HG03103 (cell line): Measurements from ENCODE around the gene ARHGAP15.

Source experiments
- ATAC-seq: cut with Tn5 transposase; IDR thresholded peaks from one replicate; pipeline ENCODE4 v1.9.1; 2021; ENCODE audit warnings: low read depth; ENCODE audit not compliant: unreplicated experiment

Gene ARHGAP15

DNA sequence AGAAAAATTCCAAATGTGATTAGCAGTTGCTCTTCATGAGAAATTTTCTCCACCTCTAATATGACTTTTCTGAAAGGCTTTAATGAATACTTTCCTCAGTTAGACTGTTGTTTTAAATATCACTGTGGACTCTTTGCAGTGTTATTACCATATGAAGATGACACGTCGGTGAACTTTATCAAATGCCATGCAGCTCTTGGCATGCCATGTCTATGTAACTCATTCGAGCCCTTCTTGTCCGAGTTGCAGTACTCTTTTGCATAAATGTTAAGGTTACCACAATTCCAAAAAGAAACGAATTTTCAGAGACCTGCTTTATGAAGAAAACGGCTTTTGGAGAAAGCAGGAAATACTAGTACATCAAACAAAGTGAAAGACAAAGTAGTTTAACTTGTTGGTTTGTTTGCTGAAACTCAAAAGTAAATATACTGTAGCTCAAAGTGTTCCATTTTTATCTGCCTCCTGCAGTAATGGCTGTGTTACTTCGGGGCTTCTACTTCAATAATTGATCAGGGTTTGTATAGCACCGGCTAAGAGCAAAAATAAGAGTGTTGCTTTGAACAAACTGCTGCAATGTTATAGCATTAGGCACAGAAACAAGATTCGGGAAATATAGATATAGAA lies 204.1 kb downstream of the ARHGAP15 start:
- no peak for ATAC-seq

DNA sequence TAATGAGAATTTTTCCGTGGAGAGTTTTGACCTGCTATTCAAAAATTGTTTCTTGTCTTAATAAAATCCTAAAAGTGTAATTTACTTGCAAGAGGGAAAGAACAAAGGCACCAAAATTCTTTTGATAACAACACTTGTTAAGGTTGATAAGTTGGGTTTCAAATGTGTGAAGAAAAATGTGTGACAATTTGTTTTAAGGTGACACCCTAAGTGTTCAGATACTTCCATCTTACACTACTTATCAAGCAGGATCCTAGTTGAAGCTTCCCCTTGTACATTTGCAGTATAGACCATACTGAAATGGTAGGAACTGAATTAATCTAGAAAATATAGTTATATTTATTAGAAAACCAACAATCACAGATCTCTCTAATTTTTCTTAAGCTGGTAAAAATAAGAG lies 204.6 kb downstream of the ARHGAP15 start:
- ATAC-seq, result no peak

DNA sequence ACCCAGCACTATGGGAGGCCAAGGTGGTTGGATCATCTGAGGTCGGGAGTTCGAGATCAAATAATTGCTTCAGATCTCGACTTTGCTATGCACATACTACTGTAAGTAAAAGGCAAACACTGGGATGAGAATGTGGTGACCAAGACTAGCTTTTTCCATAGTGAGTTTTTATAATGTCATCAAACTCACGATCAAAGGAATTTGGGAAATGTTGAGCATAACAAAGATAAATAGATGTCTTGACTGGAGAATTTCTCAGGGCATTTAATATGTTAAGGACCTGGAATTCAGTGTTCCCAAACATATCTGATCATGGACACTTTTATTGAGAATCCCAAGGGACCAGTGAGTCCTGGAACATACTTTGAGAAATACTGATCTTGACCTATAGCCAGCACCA lies 205.6 kb downstream of the ARHGAP15 start:
- no peak for ATAC-seq

DNA sequence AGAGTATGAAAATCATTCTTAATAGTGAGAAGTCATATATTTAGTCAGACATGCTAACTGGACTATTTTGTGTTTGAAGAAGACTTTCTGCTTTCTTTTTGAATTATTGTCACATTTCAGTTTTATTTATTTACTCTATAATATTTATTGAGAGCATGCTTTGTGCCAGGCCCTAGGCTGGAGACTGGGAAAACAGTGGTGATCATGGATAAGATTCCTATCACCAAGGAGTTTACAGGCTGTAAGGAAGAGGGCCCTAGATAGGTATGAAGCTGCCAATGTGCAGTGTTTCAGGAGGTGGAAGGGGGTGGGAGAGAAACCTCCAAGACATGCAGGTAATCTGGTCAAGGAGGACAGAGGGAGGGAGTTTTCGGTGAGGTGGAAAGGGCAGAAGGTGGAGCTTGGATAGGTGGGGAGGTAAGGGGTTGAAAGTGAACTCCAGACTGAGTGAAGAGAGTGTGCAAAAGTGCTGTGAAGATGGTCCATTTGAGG lies 207.5 kb downstream of the ARHGAP15 start:
- ATAC-seq, result no peak

DNA sequence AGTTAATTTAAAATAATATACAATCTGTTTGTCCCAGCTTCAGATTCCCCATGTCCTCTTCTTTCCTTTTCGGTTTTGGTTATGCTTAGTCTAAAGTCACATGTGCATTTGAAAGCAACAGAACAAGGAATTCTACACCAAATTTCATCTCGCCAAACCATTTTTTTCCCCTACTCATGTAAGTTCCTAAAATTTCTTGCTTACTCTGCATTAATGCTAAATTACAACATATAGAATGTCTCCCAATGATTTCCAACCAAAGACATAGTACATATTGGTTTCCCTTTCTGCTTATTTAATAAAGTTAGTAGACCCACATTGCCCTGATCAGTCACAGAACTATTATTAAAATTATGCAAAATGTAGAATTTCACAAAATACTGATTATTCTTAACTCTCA lies 212.3 kb downstream of the ARHGAP15 start:
- no peak for ATAC-seq

DNA sequence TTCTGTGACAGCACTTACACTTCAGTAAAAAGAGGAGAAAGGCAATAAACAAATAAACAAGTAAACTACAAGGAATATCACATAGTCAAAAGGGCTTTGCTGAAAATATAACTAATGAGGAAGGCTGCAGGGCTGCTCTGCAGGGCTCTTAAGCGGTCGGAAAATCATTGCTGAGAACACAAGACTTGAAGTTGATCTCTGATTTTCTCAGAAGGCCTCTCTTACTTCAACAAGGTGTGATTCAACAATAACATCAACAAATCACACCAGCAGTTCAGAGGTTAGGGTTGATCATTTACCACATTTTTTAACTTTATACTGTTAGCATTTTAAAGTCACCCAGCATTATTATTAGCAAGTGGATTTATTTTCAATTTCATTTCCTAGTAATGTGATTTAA lies 215.6 kb downstream of the ARHGAP15 start:
- ATAC-seq, result no peak

DNA sequence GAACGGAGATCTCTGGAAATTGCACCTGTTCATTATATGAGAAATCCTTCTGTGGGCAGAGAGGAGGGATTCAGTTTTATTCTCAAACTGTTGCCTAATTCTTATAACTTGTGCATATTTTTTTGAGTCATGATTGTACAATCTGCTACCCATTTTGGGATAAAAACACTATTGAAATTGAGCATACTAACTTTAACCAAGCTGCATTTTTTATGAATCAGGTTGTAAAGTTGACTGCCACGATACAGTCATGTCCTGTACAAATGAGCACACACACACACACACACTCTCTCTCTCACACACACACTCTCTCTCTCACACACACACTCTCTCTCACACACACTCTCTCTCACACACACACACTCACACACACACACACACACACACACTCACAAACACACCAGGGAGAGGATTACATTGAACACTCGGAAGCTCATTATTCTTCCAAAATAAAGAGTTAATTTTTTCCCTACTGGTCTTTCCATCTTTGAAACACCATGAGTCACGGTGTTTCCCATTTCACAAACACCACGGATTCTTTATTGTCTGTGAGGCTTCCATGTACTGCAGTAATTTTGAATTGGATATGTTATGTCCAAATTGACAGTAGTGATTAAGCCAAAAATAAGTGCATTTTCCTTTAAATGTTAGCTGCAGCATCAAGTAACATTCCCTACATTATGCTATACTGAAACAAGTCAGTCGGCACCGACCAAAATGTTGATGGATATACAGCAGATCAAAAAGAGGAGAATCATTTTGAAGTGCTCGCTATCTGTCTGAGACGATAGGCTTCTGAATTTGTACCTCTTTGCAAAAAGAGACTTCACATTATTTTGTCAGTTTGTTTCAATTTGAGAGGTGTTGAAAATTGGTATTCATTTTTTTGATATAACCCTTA lies 216.9 kb downstream of the ARHGAP15 start:
- ATAC-seq, result no peak

DNA sequence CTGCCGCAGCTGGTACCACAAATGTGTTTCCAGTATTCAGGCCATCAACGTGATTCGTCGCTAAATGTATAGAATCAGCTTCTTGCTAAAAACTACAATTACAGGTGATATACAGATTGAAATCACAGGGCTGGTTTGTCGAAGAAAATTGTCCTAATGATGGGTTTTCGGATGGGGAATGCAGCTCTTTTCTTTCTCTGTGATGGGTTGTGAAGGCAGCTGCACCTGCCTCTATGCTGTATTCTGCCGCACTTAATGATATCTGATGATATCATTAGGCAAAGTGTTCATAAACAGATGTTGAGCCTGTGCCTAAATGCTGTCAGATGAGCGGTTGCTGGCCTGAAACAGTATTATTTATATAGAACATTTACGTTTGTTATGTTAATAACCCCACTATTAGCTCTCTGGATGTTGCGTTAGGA lies 218.1 kb downstream of the ARHGAP15 start:
- ATAC-seq, result no peak

DNA sequence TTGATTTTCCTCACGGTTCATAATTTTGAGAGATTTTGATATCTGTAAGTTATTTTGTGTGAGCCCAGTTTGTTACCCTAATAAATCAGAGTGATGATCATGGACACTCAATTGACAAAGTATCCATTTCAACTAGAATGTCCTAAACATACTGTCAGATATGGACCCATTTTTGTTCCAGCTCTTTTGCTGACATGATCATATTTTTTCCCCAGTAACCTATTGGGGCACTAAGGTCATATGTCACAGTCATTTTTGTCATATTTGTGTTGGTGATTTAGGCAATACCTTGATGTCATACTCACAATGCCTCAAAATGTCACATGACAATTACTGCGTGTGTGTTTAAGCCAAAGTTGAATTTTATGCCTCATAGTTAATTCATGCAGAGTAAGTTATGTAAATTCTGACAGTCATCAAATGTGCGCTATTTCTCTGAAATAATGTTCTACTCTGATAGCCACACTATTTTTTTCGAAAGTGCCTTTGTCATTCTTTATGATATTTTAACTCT lies 218.7 kb downstream of the ARHGAP15 start:
- no peak for ATAC-seq

DNA sequence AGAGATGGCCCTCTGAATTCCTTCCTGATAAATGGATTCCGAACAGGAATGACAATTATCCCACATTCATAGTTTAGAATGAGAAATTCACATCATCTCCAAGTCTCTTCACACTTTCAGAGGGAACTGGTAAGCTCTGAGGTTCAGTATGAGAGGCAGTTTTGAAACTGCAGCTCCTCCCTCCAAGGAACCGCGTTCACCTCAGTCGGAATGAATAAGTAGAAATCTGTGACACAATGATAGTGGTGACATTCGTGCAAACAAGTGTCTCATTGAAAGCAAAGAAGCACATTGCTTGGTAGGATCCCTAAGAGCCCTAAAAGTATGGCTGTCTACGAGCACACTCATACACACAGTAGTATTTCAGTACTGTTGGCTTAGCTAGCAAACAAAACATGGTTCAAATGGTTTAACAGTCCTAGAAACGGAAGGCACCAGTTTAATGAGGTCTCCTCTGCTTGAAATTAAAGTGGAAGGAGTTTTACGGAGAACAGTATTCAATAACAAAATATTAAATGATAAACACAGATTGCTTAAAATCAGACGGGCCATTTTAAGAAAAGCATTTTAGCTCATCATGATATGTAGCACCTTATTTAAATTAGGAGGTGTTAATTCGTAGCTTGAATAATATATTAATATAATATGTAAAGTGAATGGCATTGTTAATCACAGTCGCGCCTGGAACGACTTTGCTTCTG lies 225.0 kb downstream of the ARHGAP15 start:
- ATAC-seq, result no peak

DNA sequence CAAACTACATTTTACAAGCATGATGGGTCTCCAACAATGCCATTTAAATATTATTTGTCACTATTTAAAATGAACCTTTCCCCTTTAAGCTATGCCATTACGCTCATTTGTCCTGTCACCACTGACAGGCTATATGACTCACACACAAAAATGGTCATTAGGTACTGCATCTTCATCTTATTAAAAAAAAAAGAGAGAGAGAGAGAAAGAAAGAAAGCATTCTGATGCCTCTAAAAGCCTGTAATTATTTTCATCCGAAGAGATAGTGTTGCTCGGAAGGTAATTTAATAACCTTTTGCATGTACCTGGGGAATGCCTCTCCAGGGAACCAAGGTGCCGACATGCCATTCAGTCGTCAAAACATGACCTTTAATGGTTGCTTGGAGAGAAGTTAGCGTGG lies 226.7 kb downstream of the ARHGAP15 start:
- ATAC-seq, result no peak

DNA sequence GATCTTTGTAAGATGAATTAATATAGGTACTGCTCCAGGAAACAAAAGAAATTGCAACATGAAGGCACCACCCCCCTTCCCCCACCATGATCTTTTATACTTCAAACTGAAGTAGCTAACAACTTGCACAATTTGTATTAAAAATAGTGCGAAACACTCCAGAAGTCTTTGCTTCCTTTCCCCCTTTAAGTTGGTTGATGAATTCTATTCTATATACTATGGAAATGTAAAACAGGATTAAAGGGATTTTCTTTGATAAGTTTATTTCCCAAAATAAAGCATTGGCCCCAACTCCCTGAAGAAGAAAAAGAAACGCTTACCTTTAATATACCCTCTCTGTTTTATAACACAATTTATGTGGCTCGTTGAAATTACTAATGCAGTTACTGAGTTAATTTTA lies 227.1 kb downstream of the ARHGAP15 start:
- no peak for ATAC-seq

DNA sequence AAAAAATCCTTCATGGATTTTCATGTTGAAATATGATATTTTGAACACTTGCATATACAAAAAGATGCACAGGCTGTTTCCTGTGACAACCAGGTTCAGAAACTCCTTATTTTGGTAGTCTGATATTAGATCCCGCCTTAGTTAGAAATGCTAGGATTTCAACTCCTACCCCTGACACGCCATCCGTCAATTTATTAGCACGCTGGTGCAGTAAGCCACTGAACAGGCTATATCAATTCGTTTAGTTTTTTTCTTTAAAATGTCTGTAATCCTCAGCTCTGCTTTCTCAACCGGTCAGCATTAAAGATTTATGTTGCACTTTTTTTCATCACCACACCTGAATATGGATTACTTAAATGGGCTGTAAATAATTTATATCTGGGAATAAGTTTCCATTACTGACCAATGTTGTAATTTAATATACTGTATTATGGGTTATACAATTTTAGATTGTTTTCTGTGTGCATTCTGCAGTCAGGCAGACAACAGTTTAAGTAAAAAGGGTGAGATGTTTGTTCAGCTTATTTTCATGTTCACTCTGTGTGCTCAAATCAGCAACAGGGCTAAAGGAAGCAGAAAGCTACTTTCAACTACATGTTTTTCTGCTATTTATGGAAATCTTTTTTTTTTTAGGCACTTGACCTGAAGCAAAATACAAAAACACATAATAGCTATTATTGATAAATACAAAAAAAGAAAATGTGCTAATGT lies 227.7 kb downstream of the ARHGAP15 start:
- ATAC-seq, result no peak

DNA sequence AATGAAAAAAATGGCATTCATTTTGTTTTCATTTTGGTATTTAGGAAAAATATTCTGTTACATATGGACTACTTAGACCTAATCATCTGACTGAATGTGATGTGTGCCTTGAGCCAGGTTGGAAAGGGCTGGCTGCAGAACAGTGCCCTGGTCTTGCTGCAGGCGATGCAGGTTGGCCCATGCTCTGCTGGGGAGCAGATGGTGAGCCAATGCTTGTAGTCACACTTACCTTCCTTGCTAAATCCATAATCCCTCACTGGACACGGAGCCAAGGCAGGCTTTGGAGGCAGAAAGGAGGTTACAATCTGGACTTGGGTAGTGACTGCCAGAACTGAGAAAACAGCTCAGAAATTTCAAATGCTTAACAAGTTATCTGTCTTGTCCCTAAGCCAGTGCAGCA lies 228.7 kb downstream of the ARHGAP15 start:
- ATAC-seq, result no peak

DNA sequence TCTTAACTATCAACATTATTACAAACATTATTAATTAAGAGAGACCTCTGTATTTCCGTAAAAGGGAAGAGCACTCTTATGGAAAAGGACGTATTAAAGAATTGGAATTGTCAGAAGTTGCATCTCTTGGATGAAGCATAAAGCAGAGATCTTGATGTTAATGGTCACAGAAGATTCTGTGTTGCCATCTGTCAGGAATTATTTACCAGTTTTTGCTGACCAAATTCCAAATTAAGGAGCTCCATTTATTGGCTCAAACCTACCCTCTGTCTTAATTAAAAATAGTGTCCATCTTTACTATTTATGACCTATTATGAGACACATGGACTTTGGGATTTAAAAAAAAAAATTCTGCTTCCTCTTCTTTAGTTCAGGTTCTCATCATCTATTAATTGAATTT lies 232.1 kb downstream of the ARHGAP15 start:
- no peak for ATAC-seq

DNA sequence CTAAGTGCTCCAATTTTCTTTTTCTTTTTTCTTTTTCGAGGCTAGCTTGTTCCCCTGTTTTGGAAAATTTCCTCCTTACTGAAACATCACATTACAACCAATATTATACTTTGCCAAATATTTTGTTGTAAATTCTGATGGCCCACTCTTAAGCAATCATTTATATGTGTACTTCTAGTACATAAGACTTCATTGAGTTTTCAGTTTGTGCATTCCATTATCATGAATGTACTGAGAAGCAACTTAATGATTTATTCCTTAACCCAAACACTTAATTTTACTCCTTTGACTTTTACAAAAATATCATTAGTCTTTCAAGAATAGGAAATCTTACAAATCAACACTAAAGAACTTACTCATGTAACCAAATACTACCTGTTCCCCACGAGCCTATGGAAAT lies 242.4 kb downstream of the ARHGAP15 start:
- no peak for ATAC-seq

DNA sequence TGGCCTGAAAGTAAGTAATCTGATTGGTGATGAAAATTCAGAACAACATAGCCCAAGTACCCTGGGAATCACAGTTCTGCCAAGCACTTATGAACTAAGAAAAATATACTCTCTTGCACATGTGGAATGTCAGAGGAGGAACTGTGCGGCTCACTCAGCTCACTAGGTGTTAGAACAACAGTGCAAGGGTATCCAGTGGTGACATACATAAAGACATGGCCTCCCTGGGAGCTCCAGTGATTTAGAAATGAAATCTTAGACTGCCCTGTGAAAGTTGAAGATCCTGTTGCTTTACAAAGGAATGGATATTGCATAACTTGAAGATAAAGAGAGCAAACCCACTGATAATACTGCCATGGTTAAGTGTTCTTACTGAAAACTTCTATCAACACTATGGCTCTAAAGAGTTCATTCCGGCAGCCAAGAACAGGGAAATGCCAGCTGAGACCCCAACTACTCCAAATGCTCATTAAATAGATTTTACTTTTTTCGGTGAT lies 246.2 kb downstream of the ARHGAP15 start:
- no peak for ATAC-seq

DNA sequence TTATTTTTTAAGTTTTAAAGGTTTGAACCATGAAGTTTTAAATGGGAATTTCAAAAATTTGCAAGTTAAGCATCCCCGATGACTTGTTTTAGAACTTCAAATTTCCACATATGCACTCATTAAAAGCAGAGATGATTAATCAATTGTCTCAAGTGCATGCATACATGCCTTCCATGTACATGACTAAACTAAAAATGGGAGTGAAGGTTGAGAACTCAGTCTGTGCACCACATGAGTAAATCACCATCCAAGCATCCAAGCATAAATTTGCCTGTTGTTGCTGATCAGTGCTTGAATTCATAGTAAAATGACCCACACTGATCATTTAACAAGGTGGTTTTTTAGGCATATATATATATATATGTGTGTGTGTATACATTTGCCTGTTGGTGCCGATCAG lies 249.8 kb downstream of the ARHGAP15 start:
- no peak for ATAC-seq

DNA sequence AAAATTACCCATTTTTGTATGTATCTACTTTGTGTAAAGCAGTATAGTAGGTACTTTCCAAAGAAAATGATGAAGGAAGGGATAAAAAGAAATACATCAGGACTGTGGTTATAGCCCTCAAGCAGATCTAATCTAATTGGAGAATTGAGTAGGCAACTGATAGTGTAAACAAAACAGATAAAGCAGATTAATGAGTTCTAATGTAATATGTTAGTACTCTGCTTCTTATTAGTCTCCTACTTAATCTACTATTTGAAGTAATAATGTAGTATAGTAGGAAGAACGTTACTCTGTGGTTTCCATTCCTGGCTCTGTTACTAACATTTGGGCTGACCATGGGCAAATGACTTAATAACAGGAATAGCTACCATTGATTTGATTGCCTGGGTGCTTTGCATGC lies 250.7 kb downstream of the ARHGAP15 start:
- no peak for ATAC-seq

DNA sequence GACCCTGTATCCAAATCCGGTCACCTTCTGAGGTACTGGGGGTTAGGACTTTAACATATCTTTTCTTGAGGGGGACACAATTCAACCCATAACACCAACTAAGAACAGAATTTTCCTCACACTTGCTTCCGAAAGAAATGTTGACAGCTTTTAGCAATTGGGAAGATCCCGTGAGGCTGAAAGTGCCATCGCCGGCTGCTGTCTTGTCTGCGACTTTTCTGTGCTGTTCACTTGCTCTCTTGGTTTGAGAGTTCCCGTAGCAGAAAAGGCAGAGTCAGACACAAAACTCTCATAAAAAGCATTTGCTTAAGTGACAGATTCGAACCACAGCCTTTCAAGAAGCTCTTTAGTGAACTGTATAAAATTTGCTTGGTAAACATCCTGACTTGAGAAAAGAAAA lies 253.4 kb downstream of the ARHGAP15 start:
- ATAC-seq, result no peak
